ENCODE measurements around the gene MSTO1. TPM values are rescaled to one million over a fixed set of nuclear protein-coding genes. Genes with fewer than 3 reads are reported as not detected.
"Not testable (repeated sequence)": the region's sequence is repeated elsewhere in the genome, so short reads cannot be mapped to it uniquely, and the experiment has no call there.

Gene MSTO1
- polyA plus RNA-seq, 1 experiment: 17.1 TPM

DNA sequence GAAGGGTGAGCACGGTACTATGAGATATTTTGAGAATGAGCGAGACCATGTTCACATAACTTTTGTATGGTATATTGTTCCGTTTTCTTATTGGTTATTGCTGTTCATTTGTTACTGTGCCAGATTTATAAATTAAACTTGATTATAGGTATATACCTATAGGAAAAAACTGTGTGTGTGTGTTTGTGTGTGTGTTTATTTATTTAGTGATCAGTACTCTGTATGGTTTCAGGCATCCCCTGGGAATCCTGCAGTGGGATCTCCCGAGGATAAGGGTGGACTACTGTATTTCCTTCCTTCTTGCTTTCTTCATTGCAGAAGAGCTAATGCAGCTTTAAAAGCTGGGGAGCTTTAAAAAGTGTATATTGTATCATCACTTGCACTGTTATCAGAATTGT is 39.4 kb upstream of the MSTO1 start:
- Histone ChIP-seq H3K9me3 (ENCODE audit: control insufficient read depth, insufficient read depth, low read length) (no peaks in the 10 kb centered on the region), H3K4me3 (ENCODE audit: low read depth, low read length) (no peak overlapping the region), H3K27me3 (ENCODE audit: control insufficient read depth, insufficient read depth, low read length) (no peaks in the 10 kb centered on the region), H3K27ac (ENCODE audit: low read depth, low read length) (no peak overlapping the region)
- ChIA-PET POLR2A (no interaction called here), CTCF (no interaction called here)
- TF ChIP-seq, protein P1, sequence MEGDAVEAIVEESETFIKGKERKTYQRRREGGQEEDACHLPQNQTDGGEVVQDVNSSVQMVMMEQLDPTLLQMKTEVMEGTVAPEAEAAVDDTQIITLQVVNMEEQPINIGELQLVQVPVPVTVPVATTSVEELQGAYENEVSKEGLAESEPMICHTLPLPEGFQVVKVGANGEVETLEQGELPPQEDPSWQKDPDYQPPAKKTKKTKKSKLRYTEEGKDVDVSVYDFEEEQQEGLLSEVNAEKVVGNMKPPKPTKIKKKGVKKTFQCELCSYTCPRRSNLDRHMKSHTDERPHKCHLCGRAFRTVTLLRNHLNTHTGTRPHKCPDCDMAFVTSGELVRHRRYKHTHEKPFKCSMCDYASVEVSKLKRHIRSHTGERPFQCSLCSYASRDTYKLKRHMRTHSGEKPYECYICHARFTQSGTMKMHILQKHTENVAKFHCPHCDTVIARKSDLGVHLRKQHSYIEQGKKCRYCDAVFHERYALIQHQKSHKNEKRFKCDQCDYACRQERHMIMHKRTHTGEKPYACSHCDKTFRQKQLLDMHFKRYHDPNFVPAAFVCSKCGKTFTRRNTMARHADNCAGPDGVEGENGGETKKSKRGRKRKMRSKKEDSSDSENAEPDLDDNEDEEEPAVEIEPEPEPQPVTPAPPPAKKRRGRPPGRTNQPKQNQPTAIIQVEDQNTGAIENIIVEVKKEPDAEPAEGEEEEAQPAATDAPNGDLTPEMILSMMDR (IDR thresholded peaks at IDR 0.05; ENCODE audit: low read depth, low read length): no peak
- DNase-seq (ENCODE audit: low read depth, low spot score): no peak

DNA sequence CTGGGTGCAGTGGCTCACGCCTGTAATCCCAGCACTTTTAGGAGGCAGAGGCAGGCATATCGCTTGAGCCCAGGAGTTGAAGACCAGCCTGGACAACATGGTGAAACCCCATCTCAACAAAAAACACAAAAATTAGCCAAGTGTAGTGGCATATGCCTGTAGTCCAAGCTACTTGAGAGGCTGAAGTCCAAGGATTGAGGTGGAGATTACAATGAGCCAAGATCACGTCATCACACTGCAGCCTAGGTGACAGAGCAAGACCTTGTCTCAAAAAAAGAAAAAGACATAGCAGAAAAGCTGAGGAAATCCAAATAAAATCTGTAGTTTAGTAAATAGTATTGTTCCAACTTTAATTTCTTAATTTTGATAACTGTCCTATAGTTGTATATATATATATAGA is 35.9 kb upstream of the MSTO1 start:
- CTCF ChIA-PET: no interaction called here
- Histone ChIP-seq H3K27me3 (ENCODE audit: control insufficient read depth, insufficient read depth, low read length) (no peaks in the 10 kb centered on the region), H3K9me3 (ENCODE audit: control insufficient read depth, insufficient read depth, low read length) (no peaks in the 10 kb centered on the region), H3K27ac (ENCODE audit: low read depth, low read length) (no peak overlapping the region), H3K4me3 (ENCODE audit: low read depth, low read length) (no peak overlapping the region)
- DNase-seq (ENCODE audit: low read depth, low spot score): no peak
- POLR2A ChIA-PET: no interaction called here
- TF ChIP-seq, protein P1 (IDR thresholded peaks at IDR 0.05; ENCODE audit: low read depth, low read length): no peak

DNA sequence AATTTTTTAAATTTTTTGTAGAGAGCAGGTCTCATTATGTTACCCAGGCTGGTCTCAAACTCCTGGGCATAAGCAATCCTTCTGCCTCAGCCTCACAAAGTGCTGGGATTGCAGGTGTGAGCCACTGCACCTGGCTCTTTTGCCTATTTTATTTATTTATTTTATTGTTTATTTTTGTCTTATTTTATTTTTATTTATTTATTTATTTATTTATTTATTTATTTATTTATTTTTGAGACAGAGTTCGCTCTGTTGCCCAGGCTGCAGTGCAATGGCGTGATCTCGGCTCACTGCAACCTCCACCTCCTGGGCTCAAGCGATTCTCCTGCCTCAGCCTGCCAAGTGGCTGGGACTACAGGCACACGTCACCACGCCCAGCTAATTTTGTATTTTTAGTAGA is 34.4 kb upstream of the MSTO1 start:
- CTCF ChIA-PET; POLR2A ChIA-PET; H3K27me3 ChIP-seq (ENCODE audit: control insufficient read depth, insufficient read depth, low read length); DNase-seq (ENCODE audit: low read depth, low spot score); H3K4me3 ChIP-seq (ENCODE audit: low read depth, low read length); H3K27ac ChIP-seq (ENCODE audit: low read depth, low read length); H3K9me3 ChIP-seq (ENCODE audit: control insufficient read depth, insufficient read depth, low read length): not testable (repeated sequence)

DNA sequence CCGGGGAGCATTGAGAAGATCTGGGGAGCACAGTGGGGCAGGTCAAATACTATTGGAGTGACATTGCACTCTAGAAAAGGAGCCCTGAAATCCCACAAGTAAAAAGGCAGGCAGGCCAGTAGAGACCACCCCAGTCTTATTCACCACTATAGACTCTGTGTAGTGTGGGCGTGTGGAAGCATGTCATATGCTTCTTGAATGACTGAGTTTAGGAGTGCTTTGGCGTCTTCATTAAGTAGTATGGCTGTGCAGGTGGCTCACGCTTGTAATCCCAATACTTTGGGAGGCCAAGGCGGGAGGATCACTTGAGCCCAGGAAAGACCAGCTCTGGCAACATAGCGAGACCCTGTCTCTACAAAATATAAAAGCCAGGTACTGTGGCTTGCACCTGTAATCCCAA is 26.2 kb upstream of the MSTO1 start:
- H3K4me3 ChIP-seq (ENCODE audit: low read depth, low read length); H3K27ac ChIP-seq (ENCODE audit: low read depth, low read length); H3K9me3 ChIP-seq (ENCODE audit: control insufficient read depth, insufficient read depth, low read length); DNase-seq (ENCODE audit: low read depth, low spot score); H3K27me3 ChIP-seq (ENCODE audit: control insufficient read depth, insufficient read depth, low read length); POLR2A ChIA-PET: not testable (repeated sequence)
- CTCF ChIA-PET: interaction anchor here (0.9 kb wide), 1 partner anchor 333 kb away, joined by 3 read pairs; no protein-coding TSS in a partner anchor

DNA sequence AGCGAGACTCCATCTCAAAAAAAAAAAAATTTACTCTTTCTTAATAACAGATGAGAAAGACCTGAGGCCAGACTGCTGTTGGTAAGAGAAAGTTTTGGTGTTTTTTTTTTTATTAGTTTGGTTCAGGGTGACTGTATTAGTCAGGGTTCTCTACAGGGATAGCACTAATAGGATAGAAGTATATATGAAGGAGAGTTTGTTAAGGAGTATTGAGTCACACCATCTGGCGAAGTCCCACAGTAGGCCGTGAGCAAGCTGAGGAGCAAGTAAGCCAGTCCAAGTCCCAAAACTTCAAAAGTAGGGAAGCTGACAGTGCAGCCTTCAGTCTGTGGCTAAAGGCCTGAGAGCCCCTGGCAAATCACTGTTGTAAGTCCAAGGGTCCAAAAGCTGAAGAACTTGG is 20.7 kb upstream of the MSTO1 start:
- H3K27me3 ChIP-seq (ENCODE audit: control insufficient read depth, insufficient read depth, low read length); DNase-seq (ENCODE audit: low read depth, low spot score); H3K27ac ChIP-seq (ENCODE audit: low read depth, low read length); H3K4me3 ChIP-seq (ENCODE audit: low read depth, low read length); CTCF ChIA-PET; POLR2A ChIA-PET; H3K9me3 ChIP-seq (ENCODE audit: control insufficient read depth, insufficient read depth, low read length): not testable (repeated sequence)

DNA sequence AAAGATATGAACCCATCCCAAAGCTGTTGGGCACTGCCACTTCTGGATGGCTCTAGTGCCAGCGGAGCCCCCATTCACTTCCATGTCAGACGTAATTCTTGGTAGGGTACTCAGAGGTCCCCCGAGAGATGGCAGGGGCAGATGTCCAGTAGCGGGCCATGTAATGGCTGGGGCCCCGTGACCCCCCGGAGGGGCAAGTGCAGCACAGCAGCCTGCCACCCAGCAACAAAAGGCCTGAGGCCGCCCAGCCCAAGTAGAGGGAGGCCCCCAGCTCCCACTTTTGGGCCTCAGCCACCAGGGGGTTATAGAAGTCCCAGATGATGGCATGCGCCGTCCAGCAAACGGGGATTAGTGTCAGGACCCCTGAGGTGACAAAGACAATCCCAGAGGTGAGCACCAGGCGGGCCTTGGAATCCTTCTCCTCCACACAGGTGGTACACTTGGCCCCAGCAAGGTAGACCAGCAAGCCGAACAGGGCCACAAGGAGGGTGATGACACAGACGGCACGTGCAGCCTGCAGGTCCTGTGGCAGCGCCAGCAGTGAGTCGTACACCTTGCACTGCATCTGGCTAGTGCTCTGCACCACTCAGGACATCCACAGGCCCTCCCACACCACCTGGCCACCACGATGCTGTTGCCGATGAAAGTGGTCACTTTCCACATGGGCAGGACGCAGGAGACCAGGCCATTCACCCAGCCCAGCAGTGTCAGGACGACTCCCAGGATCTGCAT is 19.3 kb upstream of the MSTO1 start:
- H3K27me3 ChIP-seq (ENCODE audit: control insufficient read depth, insufficient read depth, low read length); H3K9me3 ChIP-seq (ENCODE audit: control insufficient read depth, insufficient read depth, low read length); DNase-seq (ENCODE audit: low read depth, low spot score); H3K4me3 ChIP-seq (ENCODE audit: low read depth, low read length); H3K27ac ChIP-seq (ENCODE audit: low read depth, low read length); POLR2A ChIA-PET: not testable (repeated sequence)
- CTCF ChIA-PET: interaction anchor here (0.7 to 1.9 kb wide), 4 partner anchors 337 to 340 kb away, joined by 3 to 18 read pairs (median 3); no protein-coding TSS in a partner anchor

DNA sequence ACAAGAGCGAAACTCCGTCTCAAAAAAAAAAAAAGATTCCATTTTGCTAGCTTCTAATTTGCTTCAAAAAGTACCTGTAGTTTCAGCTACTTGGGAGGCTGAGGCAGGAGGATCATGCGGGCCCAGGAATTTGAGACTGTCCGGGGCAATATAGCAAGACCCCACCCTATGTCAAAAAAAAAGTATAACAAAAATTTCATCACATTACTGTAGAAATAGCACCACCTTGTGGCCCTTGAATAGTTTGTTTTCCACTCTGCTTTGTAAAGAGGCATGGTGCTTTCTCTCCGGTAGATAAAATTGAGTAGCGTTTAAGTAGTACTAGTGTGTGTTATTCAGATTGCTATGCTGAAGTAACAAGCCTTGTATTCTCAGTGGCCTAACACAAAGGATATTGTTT is 18.2 kb upstream of the MSTO1 start:
- DNase-seq (ENCODE audit: low read depth, low spot score): no peak
- Histone ChIP-seq H3K4me3 (ENCODE audit: low read depth, low read length) (no peak overlapping the region), H3K9me3 (ENCODE audit: control insufficient read depth, insufficient read depth, low read length) (no peaks in the 10 kb centered on the region), H3K27ac (ENCODE audit: low read depth, low read length) (no peak overlapping the region), H3K27me3 (ENCODE audit: control insufficient read depth, insufficient read depth, low read length) (no peaks in the 10 kb centered on the region)
- TF ChIP-seq, protein P1 (IDR thresholded peaks at IDR 0.05; ENCODE audit: low read depth, low read length): peak; percentile 55
- ChIA-PET CTCF (interaction anchor here (0.6 to 1.9 kb wide), 8 partner anchors 16 to 341 kb away, joined by 3 to 18 read pairs (median 3); no protein-coding TSS in a partner anchor), POLR2A (no interaction called here)

DNA sequence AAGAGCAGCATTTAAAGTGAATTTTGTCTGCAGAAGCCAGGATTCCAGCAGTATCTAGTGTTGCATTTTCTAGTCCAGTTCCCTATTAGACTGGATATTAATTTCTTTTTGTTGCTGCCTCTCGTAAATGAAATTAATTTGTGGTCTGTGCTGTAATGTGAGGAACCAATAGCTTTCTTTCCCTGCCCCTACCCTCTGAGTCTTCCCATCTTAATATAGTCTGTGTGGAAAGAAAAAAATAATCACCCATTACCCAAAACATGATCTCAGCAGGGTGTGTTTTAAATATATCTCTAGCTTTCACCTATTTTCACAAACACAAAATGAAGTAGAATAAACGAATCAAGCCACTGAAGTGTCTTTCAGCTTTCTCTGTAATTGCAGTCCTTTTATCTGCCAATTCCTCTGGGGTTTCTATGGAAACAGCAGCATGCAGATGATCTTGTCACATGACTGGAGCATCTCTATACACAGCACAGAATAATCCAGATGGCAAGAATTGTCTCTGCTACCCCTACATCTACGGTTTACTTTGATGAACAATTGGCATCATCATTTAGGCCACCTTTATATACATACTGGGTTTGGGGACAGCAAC is 14.0 kb upstream of the MSTO1 start:
- H3K9me3 ChIP-seq (ENCODE audit: control insufficient read depth, insufficient read depth, low read length); H3K4me3 ChIP-seq (ENCODE audit: low read depth, low read length); POLR2A ChIA-PET; H3K27ac ChIP-seq (ENCODE audit: low read depth, low read length); H3K27me3 ChIP-seq (ENCODE audit: control insufficient read depth, insufficient read depth, low read length); DNase-seq (ENCODE audit: low read depth, low spot score): not testable (repeated sequence)
- CTCF ChIA-PET: interaction anchor here (3.0 kb wide), 1 partner anchor 345 kb away, joined by 14 read pairs; no protein-coding TSS in a partner anchor

All from AG04450 (cell line).